ENCODE data around the gene IGFBP5.
A peak's percentile ranks its signal among the peaks of the same experiment; 100 is the strongest.

Gene IGFBP5

GRCh38 chr2:216643986-216644659 is 51.2 kb downstream of the IGFBP5 start:
- peak; percentile 37 for DNase-seq

GRCh38 chr2:216637472-216637871 is 57.9 kb downstream of the IGFBP5 start:
- DNase-seq, result no peak

DNA sequence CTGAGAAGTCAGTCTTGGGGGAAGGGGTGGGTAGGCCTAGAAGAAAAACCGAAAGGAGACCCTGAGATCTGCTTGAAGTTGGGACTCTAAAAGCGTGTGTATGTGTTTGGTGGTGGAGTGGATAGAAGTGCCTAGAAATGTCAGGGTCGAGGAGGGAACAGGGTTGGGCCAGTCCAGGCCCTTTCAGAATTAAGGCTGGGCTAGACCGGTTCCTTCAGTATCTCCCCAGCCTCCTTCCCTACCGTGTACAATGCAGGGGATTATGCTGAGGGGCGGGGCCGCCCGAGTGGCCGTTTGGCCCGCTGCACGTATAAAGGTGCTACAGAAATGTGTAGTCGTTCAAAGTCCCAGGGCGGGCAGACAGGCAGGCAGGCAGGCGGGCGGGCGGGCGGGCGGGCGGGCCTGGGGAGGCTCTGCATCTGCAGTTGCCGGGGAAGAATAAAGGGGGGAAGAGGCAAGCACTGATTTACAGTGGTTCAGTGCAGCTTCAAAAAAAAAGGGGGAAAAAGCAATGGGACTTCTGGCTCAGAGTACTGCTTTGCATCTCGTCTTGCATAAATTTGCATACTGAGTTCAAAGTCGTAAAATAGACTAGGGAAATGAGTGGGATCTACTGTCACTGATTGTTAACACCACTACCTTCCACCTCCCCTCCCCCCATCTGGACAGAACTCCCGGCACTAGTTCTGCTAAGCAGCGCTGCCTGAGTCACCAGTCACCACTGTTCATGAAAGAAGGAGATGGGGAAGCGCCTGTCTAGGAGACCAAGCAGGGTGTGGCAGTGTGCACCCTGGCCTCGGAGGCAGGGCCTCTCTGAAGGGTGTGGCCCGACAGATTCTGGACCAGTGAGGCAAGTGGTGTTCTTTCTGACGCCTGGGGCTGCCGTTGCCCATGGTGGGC is 58.5 kb downstream of the IGFBP5 start:
- peak; percentile 55 for DNase-seq

- no peak for DNase-seq
Measured at GRCh38 chr2:216635701-216636550, 59.4 kb downstream of the IGFBP5 start.

DNA sequence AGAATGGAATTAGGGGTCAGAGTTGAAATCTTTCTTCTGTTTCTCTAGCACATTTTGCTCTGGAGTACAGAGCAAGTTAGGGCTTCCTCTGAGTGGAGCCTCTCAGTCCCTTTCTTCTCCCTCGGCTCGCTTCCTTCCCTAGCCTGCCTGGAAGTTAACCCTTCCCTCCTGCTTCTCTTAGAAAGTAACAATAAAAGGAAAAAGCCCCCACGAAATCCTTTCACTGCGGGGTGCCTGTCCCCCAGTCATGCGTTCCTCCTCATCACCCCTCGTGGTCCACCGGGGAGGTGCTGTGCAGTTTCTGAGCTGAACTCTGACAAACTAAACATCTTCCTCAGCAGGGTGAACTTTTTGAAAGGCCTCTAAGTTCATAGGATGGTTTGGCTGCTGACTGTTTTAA is 60.2 kb downstream of the IGFBP5 start:
- no peak for DNase-seq

DNA sequence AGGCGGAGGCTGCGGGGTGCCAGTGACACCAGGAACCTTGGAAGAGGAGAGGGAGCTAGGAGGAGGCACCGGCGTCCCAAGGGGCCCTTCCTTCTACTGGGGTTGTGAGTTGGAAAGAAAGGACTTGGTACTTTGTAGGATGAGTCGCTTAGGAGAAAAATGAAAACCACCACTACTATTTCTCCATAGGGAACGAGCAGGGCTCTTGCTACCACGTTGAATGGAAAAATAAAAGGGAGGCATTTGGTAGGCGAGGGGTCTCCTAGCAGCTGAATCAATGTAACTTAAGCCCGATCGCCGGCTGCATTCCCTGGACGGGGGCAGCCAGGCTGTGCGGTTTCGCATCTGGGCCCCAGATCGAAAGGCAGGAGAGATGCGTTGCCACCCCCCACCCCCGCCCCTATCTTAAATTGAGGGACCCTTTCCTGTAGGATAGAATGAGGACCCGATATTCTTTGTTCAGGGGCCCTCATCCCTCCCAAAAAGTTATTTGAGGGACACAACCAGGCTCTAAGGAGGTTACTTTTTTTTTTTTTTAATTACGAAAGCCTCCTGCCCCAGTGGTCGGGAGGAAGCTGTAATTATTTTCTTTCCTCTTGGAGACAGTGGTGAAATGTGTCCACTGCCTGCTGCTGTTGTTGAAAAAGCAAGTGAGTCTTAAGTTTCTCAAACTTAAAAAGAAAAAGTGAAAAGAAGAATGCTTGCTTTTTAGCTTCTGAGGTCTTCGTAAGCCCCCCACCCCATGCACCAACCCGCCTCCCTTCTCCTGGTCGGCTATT is 60.8 kb downstream of the IGFBP5 start:
- no peak for DNase-seq

DNA sequence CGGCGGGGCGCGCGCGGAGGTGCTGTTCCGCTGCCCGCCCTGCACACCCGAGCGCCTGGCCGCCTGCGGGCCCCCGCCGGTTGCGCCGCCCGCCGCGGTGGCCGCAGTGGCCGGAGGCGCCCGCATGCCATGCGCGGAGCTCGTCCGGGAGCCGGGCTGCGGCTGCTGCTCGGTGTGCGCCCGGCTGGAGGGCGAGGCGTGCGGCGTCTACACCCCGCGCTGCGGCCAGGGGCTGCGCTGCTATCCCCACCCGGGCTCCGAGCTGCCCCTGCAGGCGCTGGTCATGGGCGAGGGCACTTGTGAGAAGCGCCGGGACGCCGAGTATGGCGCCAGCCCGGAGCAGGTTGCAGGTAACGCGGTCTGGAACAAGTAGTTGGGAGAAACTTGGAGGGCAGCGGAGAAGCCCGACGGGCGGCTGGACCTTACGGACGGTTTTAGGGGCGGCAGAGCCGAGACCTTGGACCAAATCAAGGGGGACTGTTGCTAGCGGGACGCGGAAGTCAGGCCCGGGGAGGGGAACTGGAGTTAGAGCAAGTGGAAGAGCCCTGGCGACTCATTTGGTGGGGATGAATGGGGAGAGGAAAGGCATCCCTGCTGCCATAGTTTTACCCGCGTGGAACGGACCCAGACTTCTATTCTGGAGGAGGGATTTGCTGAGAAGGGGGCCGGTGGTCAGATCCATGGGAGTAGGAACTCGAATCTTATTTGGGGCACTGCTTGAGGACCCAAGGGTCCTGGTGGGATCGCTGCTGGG is 61.6 kb downstream of the IGFBP5 start:
- DNase-seq, result no peak

GRCh38 chr2:216632952-216633615 is 62.3 kb downstream of the IGFBP5 start, which contains the start of gene IGFBP2:
IGFBP2 (plus strand) TSS chr2:216633420; CDS start chr2:216633524, 104 bp downstream.
- DNase-seq, result no peak

DNA sequence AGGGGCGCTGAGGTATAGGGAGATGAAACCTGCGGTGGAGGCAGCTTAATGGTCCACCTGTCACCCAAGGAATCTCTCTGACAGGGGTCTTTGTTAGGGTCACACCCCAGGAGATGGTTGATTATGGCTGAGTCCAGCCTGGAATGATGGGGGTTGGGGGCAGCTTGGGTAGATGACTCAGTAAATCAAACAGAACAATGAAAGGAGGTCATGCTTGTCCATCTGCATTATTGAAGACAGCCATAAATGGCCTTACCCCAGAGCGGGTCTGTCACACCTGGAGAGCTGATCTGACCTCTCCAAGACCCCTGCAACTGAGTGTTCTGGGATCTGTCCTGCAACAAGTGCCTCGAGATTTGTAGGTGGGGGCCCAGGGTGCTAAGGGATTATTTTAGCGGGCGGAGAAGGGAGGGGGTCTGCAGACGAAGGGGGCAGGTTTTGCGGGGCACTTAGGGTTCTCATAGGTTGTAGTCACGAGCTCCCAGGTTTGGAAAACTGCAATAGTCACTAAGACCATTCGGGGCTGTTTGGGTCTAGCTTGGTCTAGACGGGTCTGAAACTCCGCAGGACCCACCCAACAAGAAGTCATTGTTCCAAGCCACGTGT is 62.9 kb downstream of the IGFBP5 start:
- no peak for DNase-seq

- DNase-seq, result no peak
Measured at GRCh38 chr2:216629784-216630183, 65.6 kb downstream of the IGFBP5 start.

DNA sequence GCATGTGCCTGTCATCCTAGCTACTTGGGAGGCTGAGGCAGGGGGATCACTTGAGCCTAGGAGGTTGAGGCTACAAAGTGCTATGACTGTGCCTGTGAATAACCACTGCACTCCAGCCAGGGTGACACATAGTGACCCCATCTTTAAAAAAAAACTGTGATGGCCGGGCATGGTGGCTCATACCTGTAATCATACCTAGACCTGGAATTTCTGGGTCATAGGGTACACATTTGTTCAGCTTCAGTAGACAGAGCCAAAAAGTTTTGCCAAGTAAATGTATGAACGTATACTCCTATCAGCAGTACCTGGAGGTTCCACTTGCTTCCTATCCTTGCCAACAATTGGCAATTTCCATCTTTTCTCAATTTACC is 68.5 kb downstream of the IGFBP5 start:
- no peak for DNase-seq

- DNase-seq, result no peak
Measured at GRCh38 chr2:216626168-216626874, 69.0 kb downstream of the IGFBP5 start.

DNA sequence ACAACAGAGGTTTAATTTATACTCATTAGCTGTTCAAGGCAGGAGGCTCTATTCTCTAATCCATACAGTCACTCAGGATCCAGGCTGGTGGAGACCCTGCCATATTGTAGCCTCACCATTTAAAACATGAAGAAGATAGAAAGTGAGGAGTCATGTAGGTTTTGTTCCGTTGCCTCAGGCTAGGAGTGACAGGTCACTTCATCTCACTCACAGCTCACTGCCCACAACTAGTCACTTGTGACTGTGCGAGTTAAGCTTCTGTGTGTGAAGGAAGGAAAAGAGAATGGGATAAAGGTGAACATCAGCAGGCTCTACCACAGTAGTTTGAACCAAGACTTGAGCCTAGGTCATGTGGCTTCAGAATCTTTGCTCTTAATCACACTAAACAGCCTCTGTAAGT is 71.1 kb downstream of the IGFBP5 start:
- no peak for DNase-seq

GRCh38 chr2:216622526-216622925 is 72.8 kb downstream of the IGFBP5 start:
- DNase-seq, result no peak

Measured in fibroblast of skin of abdomen (primary cell).